H9 (cell line): ENCODE results near the gene DMD. TPM values are rescaled to one million over a fixed set of nuclear protein-coding genes. Genes with fewer than 3 reads are reported as not detected.

ENCODE experiments used
- DNase-seq: peaks from one replicate; pipeline ENCODE4 v3.0.0-alpha.2; 2017
- H2AFZ ChIP-seq: one replicate; pipeline ENCODE4 v1.6.1; 2013; ENCODE audit warnings: mild to moderate bottlenecking, low read length, control low read depth, moderate library complexity
- H2AK5ac ChIP-seq: 2 replicates; pipeline ENCODE4 v1.6.1; 2013; ENCODE audit warnings: low read length, control low read depth, mixed read lengths; ENCODE audit not compliant: insufficient read length
- H2BK120ac ChIP-seq: one replicate; pipeline ENCODE4 v1.6.1; 2013; ENCODE audit warnings: low read depth, mild to moderate bottlenecking, low read length, control low read depth, inconsistent platforms; ENCODE audit not compliant: poor library complexity, severe bottlenecking
- H2BK12ac ChIP-seq: 2 replicates; pipeline ENCODE4 v1.6.1; 2013; ENCODE audit warnings: low read length, control low read depth, mixed read lengths, low read depth; ENCODE audit not compliant: insufficient read length
- H2BK15ac ChIP-seq: 2 replicates; pipeline ENCODE4 v1.6.1; 2013; ENCODE audit warnings: low read depth, low read length, control low read depth
- H2BK20ac ChIP-seq: one replicate; pipeline ENCODE4 v1.6.1; 2013; ENCODE audit warnings: low read depth, mild to moderate bottlenecking, low read length, control low read depth, inconsistent platforms; ENCODE audit not compliant: poor library complexity, severe bottlenecking
- H2BK5ac ChIP-seq: 2 replicates; pipeline ENCODE4 v1.6.1; 2013; ENCODE audit warnings: low read length, control low read depth, mixed read lengths; ENCODE audit not compliant: insufficient read length
- H3K14ac ChIP-seq: 2 replicates; pipeline ENCODE4 v1.6.1; 2013; ENCODE audit warnings: low read length, control low read depth; ENCODE audit not compliant: insufficient read depth
- H3K18ac ChIP-seq: 2 replicates; pipeline ENCODE4 v1.6.1; 2013; ENCODE audit warnings: low read depth, mild to moderate bottlenecking, mixed read lengths, low read length, control low read depth; ENCODE audit not compliant: insufficient read length
- H3K23ac ChIP-seq: 2 replicates; pipeline ENCODE4 v1.6.1; 2013; ENCODE audit warnings: low read length, control low read depth, mixed read lengths, low read depth; ENCODE audit not compliant: insufficient read length
- H3K23me2 ChIP-seq: 2 replicates; pipeline ENCODE4 v1.6.1; 2013; ENCODE audit warnings: low read depth, mild to moderate bottlenecking, mixed read lengths, low read length, control low read depth; ENCODE audit not compliant: insufficient read length, poor library complexity, severe bottlenecking
- H3K27ac ChIP-seq: 2 replicates; pipeline ENCODE4 v1.5.1; 2013; ENCODE audit warnings: low read length, control low read depth, mixed read lengths, low read depth; ENCODE audit not compliant: insufficient read length
- H3K27me3 ChIP-seq: 2 replicates; pipeline ENCODE4 v1.6.1; 2013; ENCODE audit warnings: low read length, control low read depth, inconsistent platforms; ENCODE audit not compliant: insufficient read depth
- H3K4ac ChIP-seq: 2 replicates; pipeline ENCODE4 v1.6.1; 2013; ENCODE audit warnings: low read depth, mild to moderate bottlenecking, control low read depth, inconsistent platforms, low read length, moderate library complexity
- H3K4me1 ChIP-seq: 2 replicates; pipeline ENCODE4 v1.6.1; 2013; ENCODE audit warnings: low read length, control low read depth, inconsistent platforms; ENCODE audit not compliant: insufficient read depth
- H3K4me2 ChIP-seq: 2 replicates; pipeline ENCODE4 v1.6.1; 2013; ENCODE audit warnings: low read length, control low read depth, mixed read lengths; ENCODE audit not compliant: insufficient read length, insufficient read depth
- H3K56ac ChIP-seq: 2 replicates; pipeline ENCODE4 v1.6.1; 2013; ENCODE audit warnings: low read depth, mild to moderate bottlenecking, mixed read lengths, low read length, control low read depth; ENCODE audit not compliant: insufficient read length
- H3K79me1 ChIP-seq: 2 replicates; pipeline ENCODE4 v1.6.1; 2013; ENCODE audit warnings: low read depth, mild to moderate bottlenecking, moderate library complexity, low read length, control low read depth, inconsistent platforms; ENCODE audit not compliant: insufficient read depth, poor library complexity, severe bottlenecking
- H3K79me2 ChIP-seq: 2 replicates; pipeline ENCODE4 v1.6.1; 2013; ENCODE audit warnings: low read length, control low read depth, inconsistent platforms; ENCODE audit not compliant: insufficient read depth
- H3K9ac ChIP-seq: 2 replicates; pipeline ENCODE4 v1.6.1; 2013; ENCODE audit warnings: low read length, control low read depth, mixed read lengths; ENCODE audit not compliant: insufficient read length; ENCODE audit errors: extremely low read depth
- H3K9me3 ChIP-seq: one replicate; pipeline ENCODE4 v1.6.1; 2013; ENCODE audit warnings: low read depth, low read length, inconsistent platforms; ENCODE audit not compliant: control insufficient read depth
- H3T11ph ChIP-seq: one replicate; pipeline ENCODE4 v1.6.1; 2013; ENCODE audit warnings: mild to moderate bottlenecking, low read length, control low read depth, inconsistent platforms
- H4K20me1 ChIP-seq: one replicate; pipeline ENCODE4 v1.6.1; 2013; ENCODE audit not compliant: control insufficient read depth, insufficient read length, insufficient read depth
- H4K5ac ChIP-seq: 2 replicates; pipeline ENCODE4 v1.6.1; 2013; ENCODE audit warnings: low read depth, mild to moderate bottlenecking, mixed read lengths, low read length, control low read depth; ENCODE audit not compliant: insufficient read length
- H4K8ac ChIP-seq: replicated peaks from 2 replicates; pipeline ENCODE4 v1.6.1; 2013; ENCODE audit warnings: low read length, control low read depth, mixed read lengths, low read depth; ENCODE audit not compliant: insufficient read length
- H4K91ac ChIP-seq: 2 replicates; pipeline ENCODE4 v1.6.1; 2013; ENCODE audit warnings: low read depth, mild to moderate bottlenecking, moderate library complexity, mixed read lengths, low read length, control low read depth; ENCODE audit not compliant: insufficient read length
- H3K27ac Mint-ChIP-seq, 3 experiments: 2 replicates in 2 of 3; 3 replicates in 1 of 3; pipeline ENCODE4 v1.8.0; 2020 to 2021; ENCODE audit warnings: mixed read lengths in 3 of 3, mild to moderate bottlenecking in 1 of 3, moderate library complexity in 1 of 3
- H3K27me3 Mint-ChIP-seq: 2 replicates; pipeline ENCODE4 v1.8.0; 2021; ENCODE audit warnings: low read depth, mild to moderate bottlenecking, moderate library complexity, mixed read lengths
- H3K36me3 Mint-ChIP-seq, 3 experiments: 2 replicates in 2 of 3; 3 replicates in 1 of 3; pipeline ENCODE4 v1.8.0; 2020 to 2021; ENCODE audit warnings: low read depth in 3 of 3, mixed read lengths in 3 of 3; ENCODE audit not compliant: insufficient read depth in 1 of 3
- H3K4me1 Mint-ChIP-seq, 2 experiments: 2 replicates each; pipeline ENCODE4 v1.8.0; 2020; ENCODE audit warnings: mixed read lengths in 2 of 2
- H3K4me3 Mint-ChIP-seq, 2 experiments: 2 replicates in 1 of 2; 3 replicates in 1 of 2; pipeline ENCODE4 v1.8.0; 2020 to 2021; ENCODE audit warnings: mild to moderate bottlenecking in 2 of 2, mixed read lengths in 2 of 2, moderate library complexity in 1 of 2
- H3K9me3 Mint-ChIP-seq, 2 experiments: 2 replicates in 1 of 2; 3 replicates in 1 of 2; pipeline ENCODE4 v1.8.0; 2020; ENCODE audit warnings: mild to moderate bottlenecking in 2 of 2, mixed read lengths in 2 of 2, moderate library complexity in 1 of 2
- WGBS: extraction: QIAGEN DNeasy Blood & Tissue Kit; methylation state at CpG from one replicate; pipeline ENCODE4 v1.1.7; 2013; ENCODE audit warnings: missing lambda C conversion rate, low lambda C conversion rate, mixed read lengths; ENCODE audit not compliant: insufficient read length; ENCODE audit errors: extremely low coverage; 5-methylcytosine and 5-hydroxymethylcytosine counted together
- total RNA-seq: library from RNA; stranded (reverse); gene quantifications from 2 replicates; pipeline ENCODE4 v1.2.1, GENCODE V29; 2021
- TF ChIP-seq, protein P1 (sequence below): fragments of 200-600 bp; sonication (generic); conservative IDR thresholded peaks from 3 replicates; pipeline ENCODE4 v1.8.0; 2021; ENCODE audit warnings: antibody characterized with exemption, mild to moderate bottlenecking

Gene DMD
- total RNA-seq, 1 experiment from 2014 or later: 3.8 TPM

DNA sequence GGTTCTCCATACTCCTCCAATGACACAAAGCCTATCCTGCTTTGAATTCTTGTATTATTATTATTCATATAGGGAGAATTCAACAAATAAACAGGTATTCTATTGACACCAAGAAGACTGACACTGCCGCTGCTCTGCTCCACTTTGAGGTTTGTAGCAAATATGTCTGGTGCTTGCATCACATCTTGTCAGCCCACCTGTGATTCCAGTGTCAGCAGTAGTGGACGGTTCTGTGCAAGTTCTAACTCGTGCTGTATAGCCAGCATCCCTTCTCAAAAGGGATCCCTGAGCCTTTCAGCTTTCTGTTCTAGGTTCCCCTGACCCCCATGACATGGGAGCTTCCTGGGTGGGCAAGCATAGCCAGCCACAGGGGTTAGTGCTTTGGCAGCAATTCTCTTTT, 1843.5 kb downstream of the DMD start:
- Histone ChIP-seq H4K5ac (no peak overlapping the region), H3K4me2 (no peak overlapping the region), H2AK5ac (no peak overlapping the region), H3K4ac (no peak overlapping the region), H3K18ac (no peak overlapping the region), H2BK120ac (no peak overlapping the region), H3K9me3 (no peaks in the 10 kb centered on the region), H4K8ac (no peak overlapping the region), H3K79me2 (no peaks in the 10 kb centered on the region), H4K20me1 (no peaks in the 10 kb centered on the region), H3K14ac (no peak overlapping the region), H3K9ac (no peak overlapping the region), H2BK15ac (no peak overlapping the region), H3K23me2 (no peaks in the 10 kb centered on the region), H3K27me3 (no peaks in the 10 kb centered on the region), H3K4me1 (no peaks in the 10 kb centered on the region), H2BK12ac (no peak overlapping the region), H2BK20ac (no peak overlapping the region), H2BK5ac (no peak overlapping the region), H3K23ac (no peak overlapping the region), H4K91ac (no peak overlapping the region), H2AFZ (no peak overlapping the region), H3K56ac (no peak overlapping the region), H3K27ac (no peak overlapping the region), H3K79me1 (no peaks in the 10 kb centered on the region), H3T11ph (no peak overlapping the region)
- Mint-ChIP-seq H3K27ac (no peak overlapping the region), H3K4me1 (no peaks in the 10 kb centered on the region), H3K27me3 (no peaks in the 10 kb centered on the region), H3K4me3 (no peak overlapping the region), H3K36me3 (peaks cover 0 to 5% (median 0%) of the 10 kb centered on the region in 3 experiments; a peak in 2 of 7 replicates), H3K9me3 (peaks cover 62 to 78% of the 10 kb centered on the region in 2 experiments)
- DNase-seq: no peak
- TF ChIP-seq, protein P1, sequence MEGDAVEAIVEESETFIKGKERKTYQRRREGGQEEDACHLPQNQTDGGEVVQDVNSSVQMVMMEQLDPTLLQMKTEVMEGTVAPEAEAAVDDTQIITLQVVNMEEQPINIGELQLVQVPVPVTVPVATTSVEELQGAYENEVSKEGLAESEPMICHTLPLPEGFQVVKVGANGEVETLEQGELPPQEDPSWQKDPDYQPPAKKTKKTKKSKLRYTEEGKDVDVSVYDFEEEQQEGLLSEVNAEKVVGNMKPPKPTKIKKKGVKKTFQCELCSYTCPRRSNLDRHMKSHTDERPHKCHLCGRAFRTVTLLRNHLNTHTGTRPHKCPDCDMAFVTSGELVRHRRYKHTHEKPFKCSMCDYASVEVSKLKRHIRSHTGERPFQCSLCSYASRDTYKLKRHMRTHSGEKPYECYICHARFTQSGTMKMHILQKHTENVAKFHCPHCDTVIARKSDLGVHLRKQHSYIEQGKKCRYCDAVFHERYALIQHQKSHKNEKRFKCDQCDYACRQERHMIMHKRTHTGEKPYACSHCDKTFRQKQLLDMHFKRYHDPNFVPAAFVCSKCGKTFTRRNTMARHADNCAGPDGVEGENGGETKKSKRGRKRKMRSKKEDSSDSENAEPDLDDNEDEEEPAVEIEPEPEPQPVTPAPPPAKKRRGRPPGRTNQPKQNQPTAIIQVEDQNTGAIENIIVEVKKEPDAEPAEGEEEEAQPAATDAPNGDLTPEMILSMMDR: no peak
- no CpG with 5 or more reads among the region's 3 CpGs for WGBS
